Measurements from ENCODE around the gene UBA1. TPM values are rescaled to one million over a fixed set of nuclear protein-coding genes. Genes with fewer than 3 reads are reported as not detected.

UBA1 gene
- total RNA-seq, 4 donors from 2014 or later: 114 to 203 (median 146) TPM

GRCh38 chrX:47208108-47208507, 14.5 kb downstream of the UBA1 start:
- DNase-seq: no peak
- no peaks in the 10 kb centered on the region for H3K27me3 ChIP-seq
- no peak overlapping the region for H3K27ac ChIP-seq
- no peak overlapping the region for H3K4me3 ChIP-seq
- H3K4me1 ChIP-seq: no peaks in the 10 kb centered on the region
- H3K36me3 ChIP-seq: peaks cover 0 to 87% (median 0%) of the 10 kb centered on the region in 3 donors
- H3K9me3 ChIP-seq: no peaks in the 10 kb centered on the region
- TF ChIP-seq POLR2A (IDR thresholded peaks at IDR 0.05): no peak
- TF ChIP-seq CTCF (IDR thresholded peaks at IDR 0.05): no peak

GRCh38 chrX:47209508-47210238, 16.0 kb downstream of the UBA1 start:
- peaks cover 0 to 95% (median 0%) of the 10 kb centered on the region in 3 donors for H3K36me3 ChIP-seq

GRCh38 chrX:47210661-47211425, 17.2 kb downstream of the UBA1 start:
- no peaks in the 10 kb centered on the region for H3K27me3 ChIP-seq
- H3K36me3 ChIP-seq: peaks cover 0 to 95% (median 0%) of the 10 kb centered on the region in 3 donors

More at GRCh38 chrX:47209508-47210238, 16.0 kb downstream of the UBA1 start:
- Histone ChIP-seq H3K4me3 (no peak overlapping the region), H3K4me1 (no peaks in the 10 kb centered on the region), H3K27me3 (no peaks in the 10 kb centered on the region), H3K9me3 (no peaks in the 10 kb centered on the region), H3K27ac (no peak overlapping the region)
- TF ChIP-seq CTCF (IDR thresholded peaks at IDR 0.05): no peak
- no peak for TF ChIP-seq POLR2A (IDR thresholded peaks at IDR 0.05)
- no peak for DNase-seq

GRCh38 chrX:47212381-47213293, 19.0 kb downstream of the UBA1 start:
- peaks cover 0 to 11% (median 0%) of the 10 kb centered on the region in 4 donors for H3K4me1 ChIP-seq
- H3K9me3 ChIP-seq: no peaks in the 10 kb centered on the region
- TF ChIP-seq CTCF (IDR thresholded peaks at IDR 0.05): no peak
- TF ChIP-seq POLR2A (IDR thresholded peaks at IDR 0.05): no peak
- H3K27ac ChIP-seq: no peak overlapping the region
- no peak overlapping the region for H3K4me3 ChIP-seq
- DNase-seq: peak in 1 of 3 donors; percentile 18
- H3K27me3 ChIP-seq: no peaks in the 10 kb centered on the region
- peaks cover 0 to 78% (median 0%) of the 10 kb centered on the region in 3 donors for H3K36me3 ChIP-seq

More at GRCh38 chrX:47210661-47211425, 17.2 kb downstream of the UBA1 start:
- TF ChIP-seq POLR2A (IDR thresholded peaks at IDR 0.05) (no peak), CTCF (IDR thresholded peaks at IDR 0.05) (no peak)
- H3K27ac ChIP-seq: no peak overlapping the region
- no peak overlapping the region for H3K4me3 ChIP-seq
- DNase-seq: no peak
- no peaks in the 10 kb centered on the region for H3K4me1 ChIP-seq
- H3K9me3 ChIP-seq: no peaks in the 10 kb centered on the region

GRCh38 chrX:47214435-47215077, 20.9 kb downstream of the UBA1 start:
- Histone ChIP-seq H3K27me3 (no peaks in the 10 kb centered on the region), H3K36me3 (peaks cover 0 to 60% (median 0%) of the 10 kb centered on the region in 3 donors), H3K27ac (no peak overlapping the region), H3K4me3 (no peak overlapping the region), H3K4me1 (peaks cover 0 to 11% (median 2%) of the 10 kb centered on the region in 4 donors), H3K9me3 (no peaks in the 10 kb centered on the region)
- no peak for DNase-seq
- TF ChIP-seq POLR2A (IDR thresholded peaks at IDR 0.05): no peak
- no peak for TF ChIP-seq CTCF (IDR thresholded peaks at IDR 0.05)
